NT2/D1 (cell line): ENCODE measurements around the gene PDAP1.

Experiments
- SUZ12 ChIP-seq: IDR thresholded peaks from 2 replicates; pipeline ENCODE4 v1.6.1; 2011; ENCODE audit not compliant: insufficient read length, insufficient read depth; ENCODE audit errors: extremely low read depth
- YY1 ChIP-seq: IDR thresholded peaks from 2 replicates; pipeline ENCODE4 v1.6.1; 2011; ENCODE audit not compliant: insufficient read length, insufficient read depth
- ZNF274 ChIP-seq: IDR thresholded peaks from 2 replicates; pipeline ENCODE4 v1.6.1; 2011; ENCODE audit warnings: mild to moderate bottlenecking, low read depth, low read length

DNA sequence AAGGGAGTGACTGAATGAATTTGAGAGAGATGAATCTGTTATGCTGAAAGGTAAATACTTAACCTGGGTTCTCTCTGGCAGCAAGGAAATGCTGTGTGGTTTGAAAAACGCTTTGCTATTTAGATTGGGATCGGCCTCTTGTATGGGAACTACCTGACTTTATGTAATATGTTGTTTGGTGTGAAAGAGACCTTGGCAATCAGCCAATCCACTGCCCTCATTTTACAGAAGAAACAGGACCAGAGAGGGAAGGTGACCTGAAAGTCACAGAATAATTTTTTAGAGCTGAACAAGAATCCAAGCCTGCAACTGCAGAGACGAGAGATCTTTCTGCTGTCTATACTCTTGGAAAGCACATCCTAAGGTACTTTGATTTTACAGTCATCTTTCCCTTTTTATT lies 1.4 kb upstream of the PDAP1 start:
- TF ChIP-seq ZNF274, result no peak
- no peak for TF ChIP-seq YY1
- no peak for TF ChIP-seq SUZ12
